OCI-LY7 (cell line): ENCODE results near the gene PVALEF. TPM values are rescaled to one million over a fixed set of nuclear protein-coding genes. Genes with fewer than 3 reads are reported as not detected.

ENCODE experiments used
- BruUV-seq: library from RNA; stranded (reverse); fragments of 400-500 nt; replicated peaks from 2 replicates; lab custom pipeline; 2021; lab: Mats Ljungman, UMichigan
- CTCF ChIA-PET: fragments of 300-600 bp; sonication (Branson Sonifier 250); formaldehyde crosslinking; loops from one replicate; lab custom pipeline; 2022; ENCODE audit warnings: antibody characterized with exemption; ENCODE audit not compliant: unreplicated experiment; lab: Charles Lee
- POLR2A ChIA-PET: fragments of 300-600 bp; sonication (Branson Sonifier 250); formaldehyde crosslinking; loops from one replicate; lab custom pipeline; 2022; ENCODE audit warnings: antibody characterized with exemption; lab: Charles Lee
- DNase-seq: peaks from one replicate; pipeline ENCODE4 v3.0.0-alpha.2; 2015; ENCODE audit warnings: low spot score
- H2AFZ ChIP-seq: fragments of 200-600 bp; sonication (generic), shearing (Covaris generic); 2 replicates; pipeline ENCODE4 v1.6.1; 2014; ENCODE audit warnings: mild to moderate bottlenecking, antibody characterized with exemption, low read length, moderate library complexity
- H3K27ac ChIP-seq: fragments of 200-600 bp; sonication (generic); 2 replicates; pipeline ENCODE4 v1.5.1; 2014; ENCODE audit warnings: mixed run types, low read depth, mild to moderate bottlenecking, moderate library complexity, low read length, inconsistent platforms; ENCODE audit not compliant: poor library complexity, severe bottlenecking
- H3K36me3 ChIP-seq: fragments of 200-600 bp; sonication (generic); 2 replicates; pipeline ENCODE4 v1.6.1; 2014; ENCODE audit warnings: mild to moderate bottlenecking, antibody characterized with exemption, low read length, moderate library complexity, mixed read lengths; ENCODE audit not compliant: insufficient read depth
- H3K4me1 ChIP-seq: fragments of 200-600 bp; sonication (generic); 2 replicates; pipeline ENCODE4 v1.5.1; 2014; ENCODE audit warnings: mild to moderate bottlenecking, low read length; ENCODE audit not compliant: insufficient read depth, poor library complexity, severe bottlenecking
- H3K4me2 ChIP-seq: fragments of 200-600 bp; sonication (generic); 2 replicates; pipeline ENCODE4 v1.6.1; 2014; ENCODE audit warnings: mild to moderate bottlenecking, low read length
- H3K4me3 ChIP-seq: fragments of 200-600 bp; sonication (generic); 2 replicates; pipeline ENCODE4 v1.5.1; 2014; ENCODE audit warnings: mild to moderate bottlenecking, low read depth, low read length; ENCODE audit not compliant: poor library complexity, severe bottlenecking
- H3K79me2 ChIP-seq: fragments of 200-600 bp; sonication (generic); 2 replicates; pipeline ENCODE4 v1.6.1; 2016; ENCODE audit warnings: low read depth, mild to moderate bottlenecking, low read length, moderate library complexity, mixed read lengths; ENCODE audit not compliant: insufficient read depth
- H3K9me2 ChIP-seq: fragments of 200-600 bp; sonication (generic); 2 replicates; pipeline ENCODE4 v1.6.1; 2016; ENCODE audit warnings: mild to moderate bottlenecking, low read length, mixed read lengths; ENCODE audit not compliant: insufficient read depth
- H3K9me3 ChIP-seq: fragments of 200-600 bp; sonication (generic); 2 replicates; pipeline ENCODE4 v1.6.1; 2014; ENCODE audit warnings: mild to moderate bottlenecking, mixed run types, low read length, mixed read lengths
- H4K20me1 ChIP-seq: fragments of 200-600 bp; sonication (generic); 2 replicates; pipeline ENCODE4 v1.6.1; 2014; ENCODE audit warnings: mild to moderate bottlenecking, antibody characterized with exemption, low read length, moderate library complexity, mixed read lengths; ENCODE audit not compliant: insufficient read depth
- CTCF ChIP-seq: fragments of 200-600 bp; sonication (generic); conservative IDR thresholded peaks from 2 replicates; pipeline ENCODE4 v1.5.1; 2014; ENCODE audit warnings: mild to moderate bottlenecking, antibody characterized with exemption, low read length, moderate library complexity, mixed read lengths
- EZH2phosphoT487 ChIP-seq: fragments of 200-600 bp; sonication (generic); IDR thresholded peaks from 2 replicates; pipeline ENCODE4 v1.6.1; 2018; ENCODE audit warnings: low read depth, borderline replicate concordance, mild to moderate bottlenecking, mixed run types, antibody characterized with exemption, low read length, moderate library complexity, mixed read lengths
- intact Hi-C: fragments of 100-400 bp; cut with micrococcal nuclease; formaldehyde crosslinking; loops from one replicate; pipeline ENCODE4 v1.10.0; 2022; ENCODE audit not compliant: unreplicated experiment
- total RNA-seq, 2 experiments: library from RNA; depleted of rRNA in 1 of 2; stranded (reverse); fragments of >200 nt in 1 of 2; shearing (Covaris generic) in 1 of 2; gene quantifications; 2 replicates each; pipeline ENCODE4 v1.2.3, GENCODE V29; 2014 to 2022

Gene PVALEF
- total RNA-seq, 2 experiments from 2014 or later, result not detected

DNA sequence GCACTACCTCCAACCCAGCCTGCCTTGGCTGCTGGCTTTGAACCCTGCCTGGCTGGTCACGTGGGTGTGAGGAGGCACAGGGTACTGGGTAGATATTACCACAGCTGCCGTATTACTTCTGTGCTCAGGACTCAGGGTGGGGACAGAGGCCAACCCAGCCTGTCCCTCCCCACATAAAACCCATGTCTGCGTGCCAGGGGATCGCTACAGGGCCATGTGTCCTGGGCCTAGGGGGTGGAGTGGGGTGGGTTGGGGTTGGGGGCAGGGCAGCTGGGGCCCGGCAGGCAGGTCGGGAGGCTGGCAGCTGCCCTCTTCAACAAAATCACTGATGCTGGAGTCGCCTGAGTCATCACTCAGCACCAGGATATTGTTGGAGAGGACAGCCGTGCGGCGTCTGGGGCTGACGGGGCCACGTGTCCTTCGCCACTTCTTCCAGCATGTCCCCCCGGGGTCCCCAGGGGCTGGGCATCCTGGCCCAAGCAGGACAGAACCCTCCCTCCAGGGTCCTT lies 39.7 kb upstream of the PVALEF start:
- intact Hi-C loops, result no loop called here
- Histone ChIP-seq H4K20me1 (no peaks in the 10 kb centered on the region; the same call in 1 of the 2 replicates), H3K4me2 (no peak overlapping the region), H3K9me2 (no peaks in the 10 kb centered on the region), H3K36me3 (no peaks in the 10 kb centered on the region), H3K4me3 (no peak overlapping the region), H3K4me1 (no peaks in the 10 kb centered on the region), H2AFZ (no peak overlapping the region), H3K27ac (no peak overlapping the region), H3K79me2 (no peaks in the 10 kb centered on the region), H3K9me3 (no peaks in the 10 kb centered on the region)
- CTCF ChIA-PET, result no interaction called here
- TF ChIP-seq CTCF (no peak), EZH2phosphoT487 (no peak)
- POLR2A ChIA-PET, result no interaction called here
- DNase-seq, result no peak
- no TSS peak for BruUV-seq

- no peaks in the 10 kb centered on the region for H3K79me2 ChIP-seq
- CTCF ChIA-PET, result no interaction called here
- TF ChIP-seq CTCF (no peak), EZH2phosphoT487 (no peak)
- H3K9me2 ChIP-seq, result no peaks in the 10 kb centered on the region
- no peak overlapping the region for H2AFZ ChIP-seq
- no peak overlapping the region for H3K4me2 ChIP-seq
- no peaks in the 10 kb centered on the region for H3K36me3 ChIP-seq
- H4K20me1 ChIP-seq, result no peaks in the 10 kb centered on the region; the same call in 1 of the 2 replicates
- H3K9me3 ChIP-seq, result no peaks in the 10 kb centered on the region
- DNase-seq, result no peak
- no peak overlapping the region for H3K4me3 ChIP-seq
- H3K4me1 ChIP-seq, result no peaks in the 10 kb centered on the region
- BruUV-seq, result no TSS peak
- no peak overlapping the region for H3K27ac ChIP-seq
- intact Hi-C loops, result no loop called here
- POLR2A ChIA-PET, result no interaction called here
Measured at GRCh38 chr17:81126281-81127132, 38.8 kb upstream of the PVALEF start.

DNA sequence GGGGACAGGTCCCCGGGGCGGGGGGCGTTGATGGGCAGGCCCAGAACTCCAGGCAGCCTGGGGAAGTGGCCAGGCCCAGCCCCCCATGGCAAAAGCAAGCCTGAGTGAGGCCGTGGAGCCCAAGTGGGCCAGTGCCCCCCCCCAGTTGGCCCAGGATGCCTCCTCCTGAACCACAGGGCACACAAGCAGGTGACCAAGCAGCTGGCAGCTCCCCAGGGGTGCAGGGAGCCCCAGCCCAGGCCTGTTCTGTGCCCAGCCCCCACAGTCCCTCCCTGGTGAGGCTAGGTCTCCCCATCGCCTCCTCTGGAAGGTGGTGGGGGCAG lies 38.2 kb upstream of the PVALEF start:
- ChIA-PET POLR2A (no interaction called here), CTCF (no interaction called here)
- no peaks in the 10 kb centered on the region for H3K4me1 ChIP-seq
- TF ChIP-seq EZH2phosphoT487 (no peak), CTCF (no peak)
- intact Hi-C loops, result no loop called here
- H3K79me2 ChIP-seq, result no peaks in the 10 kb centered on the region
- H3K9me3 ChIP-seq, result no peaks in the 10 kb centered on the region
- H3K4me2 ChIP-seq, result no peak overlapping the region
- no TSS peak for BruUV-seq
- no peaks in the 10 kb centered on the region; the same call in 1 of the 2 replicates for H4K20me1 ChIP-seq
- no peak overlapping the region for H3K27ac ChIP-seq
- H3K4me3 ChIP-seq, result no peak overlapping the region
- no peak for DNase-seq
- no peaks in the 10 kb centered on the region for H3K36me3 ChIP-seq
- H2AFZ ChIP-seq, result no peak overlapping the region
- H3K9me2 ChIP-seq, result no peaks in the 10 kb centered on the region
